H9 (cell line): Measurements from ENCODE around the gene TSPAN9. TPM values are rescaled to one million over a fixed set of nuclear protein-coding genes. Genes with fewer than 3 reads are reported as not detected.

Experiments used
- DNase-seq: peaks from one replicate; pipeline ENCODE4 v3.0.0-alpha.2; 2017
- H2AFZ ChIP-seq: one replicate; pipeline ENCODE4 v1.6.1; 2013; ENCODE audit warnings: mild to moderate bottlenecking, low read length, control low read depth, moderate library complexity
- H2AK5ac ChIP-seq: 2 replicates; pipeline ENCODE4 v1.6.1; 2013; ENCODE audit warnings: low read length, control low read depth, mixed read lengths; ENCODE audit not compliant: insufficient read length
- H2BK120ac ChIP-seq: one replicate; pipeline ENCODE4 v1.6.1; 2013; ENCODE audit warnings: low read depth, mild to moderate bottlenecking, low read length, control low read depth, inconsistent platforms; ENCODE audit not compliant: poor library complexity, severe bottlenecking
- H2BK12ac ChIP-seq: 2 replicates; pipeline ENCODE4 v1.6.1; 2013; ENCODE audit warnings: low read length, control low read depth, mixed read lengths, low read depth; ENCODE audit not compliant: insufficient read length
- H2BK15ac ChIP-seq: 2 replicates; pipeline ENCODE4 v1.6.1; 2013; ENCODE audit warnings: low read depth, low read length, control low read depth
- H2BK20ac ChIP-seq: one replicate; pipeline ENCODE4 v1.6.1; 2013; ENCODE audit warnings: low read depth, mild to moderate bottlenecking, low read length, control low read depth, inconsistent platforms; ENCODE audit not compliant: poor library complexity, severe bottlenecking
- H2BK5ac ChIP-seq: 2 replicates; pipeline ENCODE4 v1.6.1; 2013; ENCODE audit warnings: low read length, control low read depth, mixed read lengths; ENCODE audit not compliant: insufficient read length
- H3K14ac ChIP-seq: 2 replicates; pipeline ENCODE4 v1.6.1; 2013; ENCODE audit warnings: low read length, control low read depth; ENCODE audit not compliant: insufficient read depth
- H3K18ac ChIP-seq: 2 replicates; pipeline ENCODE4 v1.6.1; 2013; ENCODE audit warnings: low read depth, mild to moderate bottlenecking, mixed read lengths, low read length, control low read depth; ENCODE audit not compliant: insufficient read length
- H3K23ac ChIP-seq: 2 replicates; pipeline ENCODE4 v1.6.1; 2013; ENCODE audit warnings: low read length, control low read depth, mixed read lengths, low read depth; ENCODE audit not compliant: insufficient read length
- H3K23me2 ChIP-seq: 2 replicates; pipeline ENCODE4 v1.6.1; 2013; ENCODE audit warnings: low read depth, mild to moderate bottlenecking, mixed read lengths, low read length, control low read depth; ENCODE audit not compliant: insufficient read length, poor library complexity, severe bottlenecking
- H3K27ac ChIP-seq: 2 replicates; pipeline ENCODE4 v1.5.1; 2013; ENCODE audit warnings: low read length, control low read depth, mixed read lengths, low read depth; ENCODE audit not compliant: insufficient read length
- H3K27me3 ChIP-seq: 2 replicates; pipeline ENCODE4 v1.6.1; 2013; ENCODE audit warnings: low read length, control low read depth, inconsistent platforms; ENCODE audit not compliant: insufficient read depth
- H3K4ac ChIP-seq: 2 replicates; pipeline ENCODE4 v1.6.1; 2013; ENCODE audit warnings: low read depth, mild to moderate bottlenecking, control low read depth, inconsistent platforms, low read length, moderate library complexity
- H3K4me1 ChIP-seq: 2 replicates; pipeline ENCODE4 v1.6.1; 2013; ENCODE audit warnings: low read length, control low read depth, inconsistent platforms; ENCODE audit not compliant: insufficient read depth
- H3K4me2 ChIP-seq: 2 replicates; pipeline ENCODE4 v1.6.1; 2013; ENCODE audit warnings: low read length, control low read depth, mixed read lengths; ENCODE audit not compliant: insufficient read length, insufficient read depth
- H3K56ac ChIP-seq: 2 replicates; pipeline ENCODE4 v1.6.1; 2013; ENCODE audit warnings: low read depth, mild to moderate bottlenecking, mixed read lengths, low read length, control low read depth; ENCODE audit not compliant: insufficient read length
- H3K79me1 ChIP-seq: 2 replicates; pipeline ENCODE4 v1.6.1; 2013; ENCODE audit warnings: low read depth, mild to moderate bottlenecking, moderate library complexity, low read length, control low read depth, inconsistent platforms; ENCODE audit not compliant: insufficient read depth, poor library complexity, severe bottlenecking
- H3K79me2 ChIP-seq: 2 replicates; pipeline ENCODE4 v1.6.1; 2013; ENCODE audit warnings: low read length, control low read depth, inconsistent platforms; ENCODE audit not compliant: insufficient read depth
- H3K9ac ChIP-seq: 2 replicates; pipeline ENCODE4 v1.6.1; 2013; ENCODE audit warnings: low read length, control low read depth, mixed read lengths; ENCODE audit not compliant: insufficient read length; ENCODE audit errors: extremely low read depth
- H3K9me3 ChIP-seq: one replicate; pipeline ENCODE4 v1.6.1; 2013; ENCODE audit warnings: low read depth, low read length, inconsistent platforms; ENCODE audit not compliant: control insufficient read depth
- H3T11ph ChIP-seq: one replicate; pipeline ENCODE4 v1.6.1; 2013; ENCODE audit warnings: mild to moderate bottlenecking, low read length, control low read depth, inconsistent platforms
- H4K20me1 ChIP-seq: one replicate; pipeline ENCODE4 v1.6.1; 2013; ENCODE audit not compliant: control insufficient read depth, insufficient read length, insufficient read depth
- H4K5ac ChIP-seq: 2 replicates; pipeline ENCODE4 v1.6.1; 2013; ENCODE audit warnings: low read depth, mild to moderate bottlenecking, mixed read lengths, low read length, control low read depth; ENCODE audit not compliant: insufficient read length
- H4K8ac ChIP-seq: replicated peaks from 2 replicates; pipeline ENCODE4 v1.6.1; 2013; ENCODE audit warnings: low read length, control low read depth, mixed read lengths, low read depth; ENCODE audit not compliant: insufficient read length
- H4K91ac ChIP-seq: 2 replicates; pipeline ENCODE4 v1.6.1; 2013; ENCODE audit warnings: low read depth, mild to moderate bottlenecking, moderate library complexity, mixed read lengths, low read length, control low read depth; ENCODE audit not compliant: insufficient read length
- H3K27ac Mint-ChIP-seq, 3 experiments: 2 replicates in 2 of 3; 3 replicates in 1 of 3; pipeline ENCODE4 v1.8.0; 2020 to 2021; ENCODE audit warnings: mixed read lengths in 3 of 3, mild to moderate bottlenecking in 1 of 3, moderate library complexity in 1 of 3
- H3K27me3 Mint-ChIP-seq: 2 replicates; pipeline ENCODE4 v1.8.0; 2021; ENCODE audit warnings: low read depth, mild to moderate bottlenecking, moderate library complexity, mixed read lengths
- H3K36me3 Mint-ChIP-seq, 3 experiments: 2 replicates in 2 of 3; 3 replicates in 1 of 3; pipeline ENCODE4 v1.8.0; 2020 to 2021; ENCODE audit warnings: low read depth in 3 of 3, mixed read lengths in 3 of 3; ENCODE audit not compliant: insufficient read depth in 1 of 3
- H3K4me1 Mint-ChIP-seq, 2 experiments: 2 replicates each; pipeline ENCODE4 v1.8.0; 2020; ENCODE audit warnings: mixed read lengths in 2 of 2
- H3K4me3 Mint-ChIP-seq, 2 experiments: 2 replicates in 1 of 2; 3 replicates in 1 of 2; pipeline ENCODE4 v1.8.0; 2020 to 2021; ENCODE audit warnings: mild to moderate bottlenecking in 2 of 2, mixed read lengths in 2 of 2, moderate library complexity in 1 of 2
- H3K9me3 Mint-ChIP-seq, 2 experiments: 2 replicates in 1 of 2; 3 replicates in 1 of 2; pipeline ENCODE4 v1.8.0; 2020; ENCODE audit warnings: mild to moderate bottlenecking in 2 of 2, mixed read lengths in 2 of 2, moderate library complexity in 1 of 2
- CTCF ChIP-seq: fragments of 200-600 bp; sonication (generic); conservative IDR thresholded peaks from 3 replicates; pipeline ENCODE4 v1.8.0; 2021; ENCODE audit warnings: antibody characterized with exemption, mild to moderate bottlenecking
- WGBS: extraction: QIAGEN DNeasy Blood & Tissue Kit; methylation state at CpG from one replicate; pipeline ENCODE4 v1.1.7; 2013; ENCODE audit warnings: missing lambda C conversion rate, low lambda C conversion rate, mixed read lengths; ENCODE audit not compliant: insufficient read length; ENCODE audit errors: extremely low coverage; 5-methylcytosine and 5-hydroxymethylcytosine counted together
- total RNA-seq: library from RNA; stranded (reverse); gene quantifications from 2 replicates; pipeline ENCODE4 v1.2.1, GENCODE V29; 2021

The TSPAN9 gene
- total RNA-seq, 1 experiment from 2014 or later: 19.0 TPM

- Histone ChIP-seq H3K4ac (no peak overlapping the region), H3K9ac (no peak overlapping the region), H3K27me3 (no peaks in the 10 kb centered on the region), H3K18ac (no peak overlapping the region), H3K56ac (no peak overlapping the region), H3K23me2 (no peaks in the 10 kb centered on the region), H2AFZ (no peak overlapping the region), H2BK5ac (no peak overlapping the region), H4K5ac (no peak overlapping the region), H2BK120ac (no peak overlapping the region), H3K79me1 (no peaks in the 10 kb centered on the region), H2BK12ac (no peak overlapping the region), H3K4me2 (no peak overlapping the region), H4K91ac (no peak overlapping the region), H3K9me3 (no peaks in the 10 kb centered on the region), H2BK20ac (no peak overlapping the region), H4K8ac (no peak overlapping the region), H2BK15ac (no peak overlapping the region), H2AK5ac (no peak overlapping the region), H3T11ph (no peak overlapping the region), H3K14ac (no peak overlapping the region; the same call in 1 of the 2 replicates), H3K27ac (no peak overlapping the region), H4K20me1 (no peaks in the 10 kb centered on the region), H3K23ac (no peak overlapping the region), H3K79me2 (no peaks in the 10 kb centered on the region), H3K4me1 (0 out of 2 replicates have a peak, but pooled peaks cover 3% of the 10 kb centered on the region)
- DNase-seq: no peak
- no peak overlapping the region; a peak in 2 of 7 replicates for H3K27ac Mint-ChIP-seq
- no peak for TF ChIP-seq CTCF
- H3K27me3 Mint-ChIP-seq: peaks cover 5% of the 10 kb centered on the region
- peaks cover 22 to 30% of the 10 kb centered on the region in 2 experiments for H3K4me1 Mint-ChIP-seq
- no peak overlapping the region for H3K4me3 Mint-ChIP-seq
- no peaks in the 10 kb centered on the region for H3K36me3 Mint-ChIP-seq
- H3K9me3 Mint-ChIP-seq: no peaks in the 10 kb centered on the region
- no CpG with 5 or more reads among the region's 17 CpGs for WGBS
Observed at GRCh38 chr12:3187846-3188770, 110.9 kb downstream of the TSPAN9 start.
